B cell (primary cell): Measurements from ENCODE around the gene SDK1. TPM values are rescaled to one million over a fixed set of nuclear protein-coding genes. Genes with fewer than 3 reads are reported as not detected.

Experiments used
- ATAC-seq: fragments of 200-7000 bp; cut with Tn5 transposase; one replicate; pipeline ENCODE4 v1.10.0; 2021; ENCODE audit warnings: low read depth, mild to moderate bottlenecking, moderate number of reproducible peaks, moderate library complexity
- CTCF ChIA-PET: fragments of 350-600 bp; sonication (Branson Sonifier 250); formaldehyde crosslinking; loops from one replicate; lab custom pipeline; 2021; ENCODE audit warnings: antibody characterized with exemption, inconsistent platforms; lab: Charles Lee
- POLR2A ChIA-PET: fragments of 350-600 bp; sonication (Branson Sonifier 250); formaldehyde crosslinking; loops from one replicate; lab custom pipeline; 2021; ENCODE audit warnings: antibody characterized with exemption; lab: Charles Lee
- DNase-seq: peaks from one replicate; pipeline ENCODE4 v3.0.0; 2013
- H2AFZ ChIP-seq: 2 replicates; pipeline ENCODE4 v1.6.1; 2012; ENCODE audit warnings: mild to moderate bottlenecking, low read depth, low read length; ENCODE audit not compliant: insufficient read depth, poor library complexity, severe bottlenecking
- H3K27ac ChIP-seq, 2 donors: 1 replicate in 1 of 2; 2 replicates in 1 of 2; pipeline ENCODE4 v1.5.1; 2012 to 2013; ENCODE audit warnings: low read length in 2 of 2, mild to moderate bottlenecking in 2 of 2, moderate library complexity in 1 of 2
- H3K27me3 ChIP-seq, 4 experiments: fragments of 200-600 bp in 1 of 4; sonication (generic) in 1 of 4; replicated peaks in 1 of 4; 1 replicate in 2 of 4; 2 replicates in 2 of 4; pipeline versions ENCODE4 v1.6.1 to v1.7.0; 2013 to 2016; ENCODE audit warnings: low read length in 3 of 4, mild to moderate bottlenecking in 2 of 4, mixed read lengths in 1 of 4, moderate library complexity in 1 of 4; ENCODE audit not compliant: insufficient read depth in 4 of 4, control insufficient read depth in 3 of 4; ENCODE audit errors: control extremely low read depth in 1 of 4
- H3K36me3 ChIP-seq, 2 experiments: replicated peaks in 1 of 2; 1 replicate in 1 of 2; 2 replicates in 1 of 2; pipeline versions ENCODE4 v1.6.1 to v1.7.1; 2013; ENCODE audit warnings: low read length in 1 of 2; ENCODE audit not compliant: insufficient read depth in 2 of 2, control insufficient read depth in 1 of 2; ENCODE audit errors: control extremely low read depth in 1 of 2, extremely low read depth in 1 of 2
- H3K4me1 ChIP-seq, 2 donors: fragments of 200-600 bp in 1 of 2; sonication (generic) in 1 of 2; 1 replicate in 1 of 2; 2 replicates in 1 of 2; pipeline versions ENCODE4 v1.5.1 to v1.6.1; 2013 to 2017; ENCODE audit warnings: low read length in 2 of 2; ENCODE audit not compliant: control insufficient read depth in 2 of 2, insufficient read depth in 2 of 2
- H3K4me2 ChIP-seq: replicated peaks from 2 replicates; pipeline ENCODE3; 2012; ENCODE audit warnings: mild to moderate bottlenecking, low read depth, low read length; ENCODE audit not compliant: poor library complexity, severe bottlenecking
- H3K4me3 ChIP-seq, 5 experiments: fragments of 200-600 bp in 1 of 5; sonication (generic) in 1 of 5; 1 replicate in 3 of 5; 2 replicates in 2 of 5; pipeline versions ENCODE4 v1.5.1 to v1.7.0; 2011 to 2016; ENCODE audit warnings: low read length in 4 of 5, mild to moderate bottlenecking in 4 of 5, low read depth in 2 of 5, control low read depth in 1 of 5, moderate library complexity in 1 of 5; ENCODE audit not compliant: insufficient read depth in 1 of 5; ENCODE audit errors: control extremely low read depth in 1 of 5, extremely low read depth in 1 of 5
- H3K79me2 ChIP-seq: fragments of 200-600 bp; sonication (generic); one replicate; pipeline ENCODE4 v1.6.0; 2016; ENCODE audit warnings: low read length; ENCODE audit not compliant: control insufficient read depth, insufficient read depth
- H3K9ac ChIP-seq: fragments of 200-600 bp; sonication (generic); 2 replicates; pipeline ENCODE4 v1.6.1; 2017; ENCODE audit warnings: mild to moderate bottlenecking, low read length, moderate library complexity
- H3K9me3 ChIP-seq, 3 donors: one replicate each; pipeline versions ENCODE4 v1.6.1 to v1.7.1; 2013; ENCODE audit warnings: low read length in 2 of 3; ENCODE audit not compliant: control insufficient read depth in 2 of 3, insufficient read depth in 1 of 3; ENCODE audit errors: control extremely low read depth in 1 of 3
- H4K20me1 ChIP-seq: 2 replicates; pipeline ENCODE4 v1.6.0; 2012; ENCODE audit warnings: mild to moderate bottlenecking, low read length; ENCODE audit not compliant: insufficient read depth, control insufficient read depth, poor library complexity, severe bottlenecking
- H3K27ac Mint-ChIP-seq: one replicate; pipeline ENCODE4 v1.8.0; 2021; ENCODE audit warnings: mixed read lengths
- H3K27me3 Mint-ChIP-seq: one replicate; pipeline ENCODE4 v1.8.0; 2021; ENCODE audit warnings: mixed read lengths
- H3K4me1 Mint-ChIP-seq: one replicate; pipeline ENCODE4 v1.8.0; 2021; ENCODE audit warnings: mixed read lengths
- H3K4me3 Mint-ChIP-seq: one replicate; pipeline ENCODE4 v1.8.0; 2021; ENCODE audit warnings: mixed read lengths
- H3K9me3 Mint-ChIP-seq: one replicate; pipeline ENCODE4 v1.8.0; 2022; ENCODE audit warnings: mixed read lengths; ENCODE audit not compliant: insufficient read depth
- CTCF ChIP-seq: fragments of 200-600 bp; IDR thresholded peaks from one replicate; pipeline ENCODE4 v1.8.0; 2022; ENCODE audit warnings: antibody characterized with exemption, mild to moderate bottlenecking
- EZH2 ChIP-seq: IDR thresholded peaks from 2 replicates; pipeline ENCODE4 v1.6.1; 2012; ENCODE audit warnings: borderline replicate concordance, low read depth, mild to moderate bottlenecking, moderate library complexity, low read length; ENCODE audit not compliant: insufficient read depth, poor library complexity, severe bottlenecking
- WGBS: methylation state at CpG from one replicate; pipeline ENCODE4 v1.1.5; 2013; ENCODE audit warnings: missing lambda C conversion rate; ENCODE audit not compliant: insufficient coverage; 5-methylcytosine and 5-hydroxymethylcytosine counted together
- intact Hi-C: fragments of 100-400 bp; cut with micrococcal nuclease; formaldehyde crosslinking; loops from one replicate; pipeline ENCODE4 v1.10.0; 2022
- polyA plus RNA-seq: library from polyadenylated mRNA; depleted of rRNA; stranded (reverse); fragments of >200 nt; gene quantifications from 2 replicates; pipeline ENCODE4 v1.2.3, GENCODE V29; 2012
- total RNA-seq, 2 donors: library from RNA; stranded (reverse); fragments of 120-200 nt in 1 of 2; gene quantifications; 1 replicate in 1 of 2; 2 replicates in 1 of 2; pipeline versions ENCODE4 v1.2.3 to v1.2.4, GENCODE V29; 2013 to 2022

SDK1 gene
- total and polyA plus RNA-seq, 2 donors (not counting 1 experiment from before 2014, with no cell fraction given), result 0.73 to 2.0 TPM

GRCh38 chr7:3678314-3678810 lies 377.3 kb downstream of the SDK1 start:
- Histone ChIP-seq H3K79me2 (no peaks in the 10 kb centered on the region), H3K9ac (no peak overlapping the region), H3K9me3 (peaks cover 0 to 2% (median 0%) of the 10 kb centered on the region in 3 donors), H4K20me1 (no peaks in the 10 kb centered on the region), H3K4me3 (no peak overlapping the region), H3K36me3 (no peaks in the 10 kb centered on the region), H3K4me2 (no peak overlapping the region), H2AFZ (no peak overlapping the region), H3K27ac (no peak overlapping the region), H3K27me3 (no peaks in the 10 kb centered on the region), H3K4me1 (peaks cover 0 to 2% of the 10 kb centered on the region in 2 donors)
- ChIA-PET POLR2A (no interaction called here), CTCF (no interaction called here)
- H3K4me1 Mint-ChIP-seq, result peaks cover 5% of the 10 kb centered on the region
- no peak for ATAC-seq
- no CpG with 5 or more reads among the region's 4 CpGs for WGBS
- H3K9me3 Mint-ChIP-seq, result no peaks in the 10 kb centered on the region
- H3K27ac Mint-ChIP-seq, result no peak overlapping the region
- intact Hi-C loops, result no loop called here
- DNase-seq, result no peak
- H3K27me3 Mint-ChIP-seq, result peaks cover 11% of the 10 kb centered on the region
- no peak overlapping the region for H3K4me3 Mint-ChIP-seq
- TF ChIP-seq EZH2 (no peak), CTCF (no peak)

GRCh38 chr7:3682028-3682710 lies 381.1 kb downstream of the SDK1 start:
- Histone ChIP-seq H3K9ac (no peak overlapping the region), H3K4me3 (no peak overlapping the region), H3K79me2 (no peaks in the 10 kb centered on the region), H4K20me1 (no peaks in the 10 kb centered on the region), H3K27me3 (no peaks in the 10 kb centered on the region), H3K36me3 (no peaks in the 10 kb centered on the region), H3K4me2 (no peak overlapping the region), H2AFZ (no peak overlapping the region), H3K9me3 (peaks cover 0 to 2% (median 0%) of the 10 kb centered on the region in 3 donors), H3K4me1 (no peaks in the 10 kb centered on the region), H3K27ac (no peak overlapping the region)
- ATAC-seq (no peak), DNase-seq (no peak)
- WGBS, result 58% methylated on average over 6 of the region's 10 CpGs
- Mint-ChIP-seq H3K4me3 (no peak overlapping the region), H3K27ac (no peak overlapping the region), H3K27me3 (peaks cover 11% of the 10 kb centered on the region), H3K9me3 (no peaks in the 10 kb centered on the region), H3K4me1 (no peaks in the 10 kb centered on the region)
- intact Hi-C loops, result no loop called here
- TF ChIP-seq EZH2 (no peak), CTCF (no peak)
- CTCF ChIA-PET, result no interaction called here
- POLR2A ChIA-PET, result no interaction called here
